GM18519 (cell line): ENCODE data around the gene GALNT7.
"Not testable (repeated sequence)": the region's sequence is repeated elsewhere in the genome, so short reads cannot be mapped to it uniquely, and the experiment has no call there.

Experiments
- ATAC-seq: cut with Tn5 transposase; IDR thresholded peaks from one replicate; pipeline ENCODE4 v1.9.1; 2021; ENCODE audit warnings: mild to moderate bottlenecking, moderate library complexity; ENCODE audit not compliant: unreplicated experiment, low FRiP score

GALNT7 gene

DNA sequence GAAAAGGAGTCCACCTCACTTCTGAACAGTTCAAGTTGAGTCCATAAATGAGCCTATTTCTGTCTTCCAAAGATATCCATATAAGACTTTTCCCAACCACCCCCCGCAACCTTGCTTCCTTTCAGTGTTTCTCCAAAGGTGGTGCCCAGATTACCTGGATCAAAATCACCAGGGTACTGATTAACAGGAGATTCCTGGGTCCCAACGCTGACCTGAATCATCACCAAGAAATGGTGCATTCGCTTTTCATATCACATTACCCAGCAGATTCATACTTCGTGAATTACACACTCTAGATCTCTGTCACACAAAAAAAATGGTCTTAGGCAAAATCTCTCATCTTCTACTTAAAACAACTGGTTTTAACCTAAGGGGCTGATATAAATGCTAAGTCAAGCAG, 2.1 kb upstream of the GALNT7 start:
- ATAC-seq = no peak

DNA sequence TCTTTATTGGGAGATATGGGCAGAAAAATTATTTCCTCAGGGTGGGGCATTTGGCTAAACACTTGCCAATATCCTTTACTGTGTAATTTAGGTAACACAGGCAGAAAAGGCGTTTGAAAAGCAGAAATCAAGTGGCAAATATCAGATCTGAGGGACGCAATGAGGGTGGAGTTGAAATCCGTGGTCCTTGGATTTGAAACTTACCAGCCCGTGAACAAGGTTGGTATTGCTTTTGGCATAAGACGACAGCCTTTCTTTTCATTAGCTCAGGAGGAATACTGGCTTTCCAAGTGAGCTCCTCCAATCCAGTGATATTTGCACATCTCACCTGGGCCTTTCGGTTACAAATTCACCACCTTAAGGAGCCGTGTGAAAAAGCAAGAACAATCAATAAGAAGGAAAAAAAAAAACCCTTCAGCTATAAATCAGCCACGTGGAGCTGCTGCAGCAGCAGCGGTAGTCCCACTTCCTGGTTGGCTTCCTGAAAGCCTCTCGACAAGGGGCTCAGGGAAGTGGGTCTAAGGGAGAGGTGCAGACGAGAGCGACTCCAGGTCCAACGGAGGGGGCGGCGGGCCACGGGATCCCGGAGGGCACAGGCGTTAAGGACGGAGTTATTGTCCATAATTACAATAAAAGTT, 734 bp upstream of the GALNT7 start:
- ATAC-seq = no peak

DNA sequence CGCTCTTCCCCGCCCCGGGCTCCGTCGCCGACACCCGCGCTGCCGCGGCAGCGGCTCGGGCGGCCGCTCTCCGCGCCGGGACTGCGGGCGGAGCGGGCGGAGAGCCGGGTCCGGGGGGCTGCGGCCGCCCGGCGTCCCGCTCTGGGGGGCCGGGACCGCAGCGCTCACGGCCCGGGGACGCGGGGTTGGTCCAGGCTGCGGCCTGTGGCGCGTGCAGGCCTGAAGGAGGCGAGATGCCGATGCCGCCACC, 492 bp downstream of the GALNT7 start:
- ATAC-seq = no peak

DNA sequence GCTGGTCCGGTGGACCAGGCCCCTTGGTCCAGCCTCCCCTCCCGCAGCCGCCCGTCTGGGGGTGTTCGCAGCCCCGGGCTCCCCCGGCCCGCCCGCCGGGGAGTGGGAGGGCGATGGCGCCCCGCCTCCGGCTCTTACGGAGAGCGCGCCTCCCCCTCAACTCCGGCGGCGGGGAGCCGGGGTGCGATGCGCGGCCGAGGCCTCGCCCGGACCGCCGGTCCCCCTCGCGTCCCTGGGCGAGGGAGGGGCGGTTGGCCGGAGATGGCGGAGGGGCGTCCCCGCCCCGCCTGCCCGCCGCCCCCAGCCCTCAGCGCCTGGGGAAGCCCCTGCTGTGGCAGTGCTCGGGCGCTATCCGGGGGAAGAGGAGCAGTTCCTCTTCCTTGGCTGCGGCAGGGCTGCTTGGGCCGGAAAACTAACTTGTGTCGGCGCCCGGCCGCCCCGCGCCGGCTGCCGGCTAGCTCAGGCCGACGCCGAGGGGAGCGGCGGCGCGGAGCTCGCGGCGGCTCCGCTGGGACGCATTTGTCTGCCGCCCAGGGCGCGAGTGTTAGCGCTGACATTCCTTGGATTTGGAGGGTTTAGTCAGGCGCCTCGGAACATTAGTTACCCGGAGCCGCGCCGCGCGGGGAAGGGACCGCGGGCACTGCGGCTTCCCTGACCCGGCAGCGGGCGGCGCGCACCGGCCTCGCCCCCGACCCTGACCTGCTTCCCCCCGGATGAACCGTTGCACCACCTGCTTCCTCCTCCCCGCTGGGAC, 994 bp downstream of the GALNT7 start:
- ATAC-seq = peak; percentile 62

DNA sequence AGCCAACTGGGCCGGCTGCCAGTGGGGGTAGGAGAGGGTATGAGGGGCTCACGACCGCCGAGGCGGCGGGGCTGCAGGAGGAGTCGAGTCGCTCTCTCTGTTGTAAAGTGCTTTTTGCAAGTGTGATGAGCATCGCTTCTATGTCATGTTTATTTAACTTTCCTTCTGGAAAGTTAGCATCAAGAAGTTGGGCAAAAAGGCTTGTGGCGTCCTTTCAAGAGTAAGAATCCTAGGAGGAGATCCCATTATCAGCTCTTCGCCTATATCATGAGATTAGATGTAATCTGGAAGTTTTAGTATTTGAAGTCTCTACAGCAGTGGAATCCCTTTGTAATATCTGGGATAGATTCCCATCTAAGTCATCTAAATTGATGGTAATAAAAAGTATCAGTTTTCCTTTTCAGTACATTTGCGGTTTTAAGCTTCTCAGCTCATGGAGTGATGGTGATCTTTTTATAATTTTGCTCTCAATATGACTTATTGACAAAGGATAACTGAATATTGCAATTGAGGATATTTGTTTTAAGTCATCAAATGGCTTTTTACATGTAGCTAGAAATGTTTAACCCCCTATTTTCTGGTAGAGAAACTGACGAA, 1.7 kb downstream of the GALNT7 start:
- no peak for ATAC-seq

DNA sequence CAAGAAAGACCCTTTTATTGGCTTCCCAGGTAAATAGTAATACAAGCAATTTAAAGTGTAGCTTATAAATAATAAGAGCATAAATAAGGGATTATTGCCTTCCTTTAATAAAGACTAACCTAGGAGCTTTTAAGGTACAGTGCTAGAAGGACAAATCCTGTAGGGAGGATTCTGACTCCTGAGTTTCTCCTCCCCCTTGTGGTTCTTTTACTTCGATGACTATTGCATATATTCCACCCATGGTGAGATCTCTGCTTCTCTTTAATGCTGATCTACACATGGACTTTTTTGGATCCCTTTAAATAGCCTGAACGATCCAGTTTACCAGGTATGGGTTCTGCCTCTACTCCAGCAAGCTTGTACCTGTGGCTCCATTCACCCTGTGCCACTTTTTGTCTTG, 2.5 kb downstream of the GALNT7 start:
- ATAC-seq = no peak

DNA sequence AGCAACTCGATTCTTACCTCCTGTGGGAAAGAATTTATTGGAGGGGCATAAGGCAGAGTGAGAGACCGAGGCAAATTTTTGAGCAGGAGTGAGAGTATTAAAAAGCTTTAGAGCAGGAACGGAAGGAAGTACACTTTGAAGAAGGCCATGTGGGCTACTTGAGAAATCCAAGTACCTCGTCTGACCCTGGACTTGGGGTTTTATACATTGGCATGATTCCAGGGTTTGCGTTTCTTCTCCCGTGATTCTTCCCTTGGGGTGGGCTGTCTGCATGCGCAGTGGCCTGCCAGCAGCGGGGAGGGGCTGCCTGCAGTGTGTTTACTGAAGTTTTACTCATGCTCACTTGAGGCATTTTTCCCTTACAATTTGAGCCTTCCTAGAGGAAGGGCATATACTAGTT, 3.4 kb downstream of the GALNT7 start:
- no peak for ATAC-seq

DNA sequence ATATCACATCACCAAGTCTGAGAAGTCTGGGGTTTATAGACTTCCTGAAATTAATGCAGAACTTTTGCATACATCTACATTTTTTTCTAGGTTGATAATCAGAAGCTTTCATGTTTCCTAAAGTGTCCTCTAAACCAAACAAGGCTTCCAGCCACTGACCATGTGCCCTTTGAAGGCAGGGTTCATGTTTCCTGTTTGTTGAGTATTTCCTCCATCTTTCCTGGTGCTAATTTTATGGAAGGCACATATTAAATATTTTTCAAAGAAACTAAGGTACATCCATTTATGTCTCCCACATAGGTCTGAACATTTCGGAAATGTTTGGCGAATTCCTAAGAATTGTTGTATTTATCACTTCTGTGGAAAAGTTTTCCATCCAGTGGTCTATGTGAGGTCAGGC, 5.6 kb downstream of the GALNT7 start:
- no peak for ATAC-seq

DNA sequence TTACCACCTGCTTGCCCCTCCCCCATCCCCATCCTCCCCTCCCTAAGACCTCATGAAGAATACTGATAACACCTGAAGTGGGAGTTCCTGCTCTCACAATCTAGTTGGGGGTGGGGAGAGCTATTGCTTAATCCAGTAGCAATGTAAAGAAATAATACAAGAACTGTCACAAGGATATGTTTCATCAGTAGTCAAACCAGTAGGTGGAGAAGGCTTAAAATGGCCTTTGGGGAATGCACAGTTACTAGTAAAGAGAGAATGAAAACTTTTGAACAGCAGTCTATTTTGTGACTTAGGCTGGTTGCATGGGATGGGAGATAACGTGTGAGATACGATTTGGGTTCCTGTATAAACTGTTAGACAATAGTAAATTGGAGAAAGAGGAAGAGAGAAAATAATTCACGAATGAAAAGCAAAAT, 6.0 kb downstream of the GALNT7 start:
- ATAC-seq = no peak

DNA sequence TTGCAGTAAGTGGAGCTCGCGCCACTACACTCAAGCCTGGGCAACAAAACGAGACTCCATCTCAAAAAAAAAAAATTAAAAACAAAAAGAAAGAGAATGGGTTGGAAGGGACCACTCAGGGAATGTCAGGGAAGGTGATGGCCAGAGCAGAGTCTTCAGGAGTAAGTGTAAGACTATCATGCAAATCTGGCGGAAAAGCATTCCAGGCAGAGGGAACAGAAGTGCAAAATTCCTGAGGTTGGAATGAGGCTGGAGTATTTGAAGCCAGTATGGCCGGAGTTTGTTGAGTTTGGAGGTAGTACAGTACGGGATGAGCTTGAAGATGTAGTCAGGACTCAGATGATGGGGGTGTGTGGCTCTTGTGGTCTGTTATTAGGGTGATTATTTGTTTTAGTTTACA, 7.4 kb downstream of the GALNT7 start:
- ATAC-seq = no peak

DNA sequence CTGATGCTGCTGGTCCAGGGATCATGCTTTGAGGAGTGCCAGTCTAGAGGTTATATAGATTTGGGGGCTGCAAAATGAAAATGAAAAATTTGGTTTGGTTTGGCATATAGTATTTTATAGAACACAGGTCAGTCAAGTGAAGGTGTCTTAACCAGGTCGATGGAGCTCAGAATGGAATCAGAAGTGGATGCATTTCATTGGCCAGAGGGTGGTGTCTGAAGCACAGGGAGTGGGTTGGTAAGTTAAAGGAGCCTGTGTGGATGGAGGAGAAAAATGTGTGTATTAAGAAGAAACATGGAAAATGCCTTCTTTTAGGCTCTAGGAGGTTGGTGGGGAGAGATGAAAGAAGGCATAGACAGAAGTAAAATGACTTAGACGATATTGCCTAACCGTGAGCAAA, 8.6 kb downstream of the GALNT7 start:
- no peak for ATAC-seq

DNA sequence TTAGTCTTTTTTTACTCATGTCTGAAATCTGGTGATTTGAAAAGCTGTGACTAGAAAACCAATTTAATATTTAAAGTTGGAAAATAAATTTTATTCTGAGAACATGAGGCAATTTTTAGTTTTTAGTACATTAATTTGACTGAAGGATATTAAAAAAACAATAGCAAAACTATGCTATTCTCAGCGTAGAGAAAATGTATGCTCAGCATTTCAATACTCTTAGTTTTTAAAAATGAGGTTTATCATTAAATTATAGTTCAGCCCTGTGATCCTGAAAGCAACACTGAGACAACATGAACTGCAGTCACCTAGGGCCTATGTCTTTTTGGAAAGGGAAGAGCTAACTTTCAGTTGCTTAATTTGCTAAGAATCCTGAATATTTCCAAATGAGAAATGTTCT, 9.5 kb downstream of the GALNT7 start:
- ATAC-seq = no peak

DNA sequence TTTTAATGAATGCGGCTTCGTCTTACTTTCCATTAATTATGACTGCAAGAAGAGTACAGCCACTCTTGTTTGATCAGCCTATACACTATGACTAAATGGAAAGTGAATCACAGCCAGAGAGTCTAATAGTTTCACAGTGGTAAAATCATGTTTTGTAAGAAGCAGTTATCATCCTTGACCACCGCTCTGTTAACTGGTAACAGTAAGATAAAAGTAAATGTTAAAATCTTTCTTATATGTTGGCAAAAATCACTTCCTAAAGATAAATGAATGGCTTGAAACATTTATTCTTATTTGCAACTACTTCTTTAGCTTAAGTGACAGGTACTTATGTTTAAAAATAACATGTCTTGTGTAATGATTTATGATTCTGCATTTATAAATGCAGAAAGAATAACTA, 13.2 kb downstream of the GALNT7 start:
- peak; percentile 44 for ATAC-seq

DNA sequence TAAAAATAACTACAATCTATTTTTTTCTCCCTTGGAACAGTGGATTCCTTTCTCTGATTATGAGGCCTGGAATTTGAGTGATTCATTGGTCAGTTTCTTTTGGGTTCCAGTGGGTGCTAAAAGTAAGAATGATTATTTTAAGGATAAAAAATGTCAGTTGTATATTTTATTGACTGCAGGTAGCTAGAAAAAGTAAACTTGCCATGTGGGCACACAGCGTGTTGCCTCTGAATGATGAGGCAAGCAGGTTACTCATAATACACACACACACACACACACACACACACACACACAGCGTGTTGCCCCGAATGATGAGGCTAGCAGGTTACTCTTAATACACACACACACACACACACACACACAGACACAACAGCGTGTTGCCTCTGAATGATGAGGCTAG, 13.8 kb downstream of the GALNT7 start:
- ATAC-seq = no peak

DNA sequence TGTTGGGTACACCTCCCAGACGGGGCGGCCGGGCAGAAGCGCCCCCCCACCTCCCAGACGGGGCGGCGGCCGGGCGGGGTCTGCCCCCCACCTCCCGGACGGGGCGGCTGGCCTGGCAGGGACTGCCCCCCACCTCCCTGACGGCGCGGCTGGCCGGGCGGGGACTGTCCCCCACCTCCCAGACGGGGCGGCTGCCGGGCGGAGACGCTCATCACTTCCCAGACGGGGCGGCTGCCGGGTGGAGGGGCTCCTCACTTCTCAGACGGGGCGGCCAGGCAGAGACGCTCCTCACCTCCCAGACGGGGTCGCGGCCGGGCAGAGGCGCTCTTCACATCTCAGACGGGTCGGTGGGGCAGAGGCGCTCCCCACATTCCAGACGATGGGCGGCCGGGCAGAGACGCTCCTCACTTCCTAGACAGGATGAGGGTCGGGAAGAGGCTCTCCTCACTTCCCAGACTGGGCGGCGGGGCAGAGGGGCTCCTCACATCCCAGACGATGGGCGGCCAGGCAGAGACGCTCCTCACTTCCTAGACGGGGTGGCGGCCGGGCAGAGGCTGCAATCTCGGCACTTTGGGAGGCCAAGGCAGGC, 15.1 kb downstream of the GALNT7 start:
- ATAC-seq = not testable (repeated sequence)

DNA sequence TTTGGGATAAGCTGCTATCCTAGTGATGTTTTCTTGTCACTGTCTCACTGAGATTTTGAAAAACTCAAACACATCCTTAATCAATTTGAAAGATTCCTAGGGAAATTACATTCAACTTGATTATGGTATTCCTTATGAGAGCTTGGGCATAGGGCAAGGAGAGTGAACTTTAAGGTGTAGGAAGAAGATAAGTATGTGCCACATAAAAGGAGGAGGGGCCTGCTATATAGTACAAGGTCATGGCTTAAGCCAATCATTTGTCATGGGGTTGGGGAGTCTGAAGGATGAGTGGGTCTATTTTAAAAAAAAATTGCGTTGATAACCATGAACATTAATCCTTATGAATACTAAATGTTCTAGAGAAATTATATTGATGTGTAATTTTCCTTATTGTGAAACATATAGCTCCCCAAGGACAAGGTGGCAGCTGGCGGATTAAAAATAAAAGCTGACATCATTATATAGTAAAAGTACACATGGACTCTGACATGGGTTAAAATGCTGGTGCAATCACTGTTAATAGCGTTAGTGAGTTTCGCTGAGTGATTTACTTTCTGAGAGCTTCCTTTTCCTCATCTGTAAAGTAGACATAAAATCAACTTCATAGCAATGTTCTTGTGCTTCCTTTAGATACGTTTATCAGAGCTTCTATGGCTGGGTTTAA, 17.4 kb downstream of the GALNT7 start:
- peak; percentile 38 for ATAC-seq

DNA sequence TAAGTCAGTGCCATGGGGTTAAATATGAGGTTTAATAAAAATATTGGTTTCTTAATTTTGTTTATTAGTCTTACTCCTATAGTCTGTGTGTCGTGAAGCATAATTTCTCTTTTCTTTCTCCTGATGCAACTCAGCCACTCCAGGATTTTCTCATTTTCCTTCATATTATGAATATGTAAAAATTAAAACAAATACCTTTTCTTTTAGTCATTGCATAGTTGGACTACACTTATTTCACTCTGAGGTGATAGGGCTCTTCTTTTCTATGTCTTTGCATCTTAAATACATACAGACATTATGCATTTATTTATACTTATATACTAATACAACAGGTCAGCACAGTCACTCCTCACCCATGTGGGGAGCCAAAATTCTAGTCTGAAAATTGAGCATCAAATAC, 19.1 kb downstream of the GALNT7 start:
- ATAC-seq = no peak

DNA sequence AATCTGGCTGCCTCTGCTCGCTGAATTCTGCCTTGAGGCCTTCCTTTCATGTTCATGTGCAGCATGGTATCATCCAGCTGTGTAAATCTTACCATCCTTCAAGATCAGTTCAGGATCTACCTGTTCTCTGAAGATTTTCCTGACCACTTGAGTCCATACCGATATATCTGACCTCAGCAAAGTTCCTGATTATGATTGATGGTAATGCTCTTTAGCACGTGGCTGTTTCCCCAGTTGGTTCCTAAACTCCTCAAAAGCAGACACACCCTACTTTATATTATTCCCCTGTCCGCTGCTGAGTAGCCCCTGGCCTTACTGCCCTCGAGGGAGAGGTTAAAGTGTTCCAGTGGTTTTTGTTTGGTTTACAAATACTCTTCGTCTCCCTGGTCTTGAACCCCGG, 20.0 kb downstream of the GALNT7 start:
- no peak for ATAC-seq

DNA sequence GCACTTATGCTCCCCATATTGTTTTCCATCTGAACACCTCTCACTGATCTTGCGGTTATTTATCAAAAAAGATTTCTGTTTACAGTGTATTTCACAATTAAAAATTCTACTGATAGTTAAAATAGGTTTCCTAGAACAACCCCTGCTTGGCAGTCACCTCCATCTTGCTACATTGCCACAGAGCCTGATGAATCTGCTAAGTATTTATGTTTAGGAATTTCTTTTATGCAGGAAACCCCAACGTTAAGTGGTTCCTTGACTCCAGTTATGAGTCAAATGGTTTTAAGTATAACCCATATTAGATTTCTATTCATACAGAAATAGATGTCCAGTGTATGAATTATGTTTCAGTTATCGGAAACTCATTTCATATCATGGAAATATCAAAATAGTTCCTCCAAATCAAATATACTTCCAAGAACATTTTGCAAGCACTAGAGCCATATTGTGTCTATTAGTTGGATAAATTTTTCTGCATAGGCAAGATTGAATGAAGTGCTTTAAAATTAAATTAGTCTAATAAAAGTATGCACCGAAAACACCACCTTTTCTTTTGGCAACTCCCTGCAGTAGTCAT, 20.6 kb downstream of the GALNT7 start:
- no peak for ATAC-seq

DNA sequence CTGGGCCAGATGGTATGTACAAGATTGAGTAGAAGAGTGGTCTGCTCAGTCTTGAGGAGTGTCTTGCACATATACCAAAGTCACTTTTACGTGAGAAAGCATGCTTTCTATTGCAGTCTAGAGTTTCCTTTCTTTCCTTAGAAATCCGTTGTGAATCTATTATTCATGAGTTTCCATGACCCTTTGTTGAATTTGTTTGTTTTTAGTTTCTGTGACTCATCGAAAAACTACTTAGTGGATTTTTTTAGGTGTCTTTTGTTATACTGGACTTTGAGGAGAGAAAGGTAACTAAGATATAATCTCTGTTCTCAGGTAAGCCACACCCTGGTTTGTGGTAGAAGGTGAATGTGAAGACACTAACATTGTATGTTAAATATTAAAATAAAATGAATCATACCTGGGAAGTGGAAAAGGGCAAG, 23.0 kb downstream of the GALNT7 start:
- no peak for ATAC-seq
